Epithelial cell of prostate (primary cell): ENCODE results near the gene XKR8.
"Not testable (repeated sequence)": the region's sequence is repeated elsewhere in the genome, so short reads cannot be mapped to it uniquely, and the experiment has no call there.

Experiments
- DNase-seq: peaks from one replicate; pipeline ENCODE4 v3.0.0-alpha.2; 2011; ENCODE audit warnings: low read depth, low spot score
- H3K27ac ChIP-seq: fragments of 450-650 bp; 2 replicates; pipeline ENCODE4 v1.5.1; 2017; ENCODE audit warnings: mild to moderate bottlenecking

Gene XKR8

DNA sequence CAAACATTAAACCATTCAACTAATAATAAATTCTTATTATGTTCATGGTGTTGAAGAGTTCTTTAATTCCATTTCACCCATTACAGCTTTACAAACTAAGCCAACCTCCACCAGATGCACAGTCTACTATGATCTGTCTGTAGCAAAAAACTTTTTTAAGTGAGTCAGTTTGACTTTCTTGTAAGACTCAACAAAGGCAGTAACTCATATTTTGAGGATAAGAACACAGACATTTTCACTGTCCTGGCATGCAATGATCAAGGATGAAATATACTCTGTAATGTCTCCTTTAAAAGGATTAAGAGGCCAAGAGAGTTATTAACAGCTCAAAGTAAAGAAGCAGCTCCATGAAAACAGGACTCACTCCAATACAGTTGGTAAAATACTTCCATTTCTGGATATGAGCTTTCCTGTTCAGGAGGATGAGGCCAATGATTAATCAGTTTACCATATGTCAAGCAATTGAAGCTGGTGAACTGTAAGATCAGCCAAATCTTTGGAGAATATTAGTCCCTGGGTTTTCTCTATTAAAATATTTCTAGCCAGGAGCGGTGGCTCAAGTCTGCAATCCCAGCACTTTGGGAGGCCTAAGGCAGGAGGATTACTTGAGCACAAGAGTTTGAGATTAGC is 20.6 kb downstream of the XKR8 start:
- no peak overlapping the region for H3K27ac ChIP-seq
- no peak for DNase-seq

DNA sequence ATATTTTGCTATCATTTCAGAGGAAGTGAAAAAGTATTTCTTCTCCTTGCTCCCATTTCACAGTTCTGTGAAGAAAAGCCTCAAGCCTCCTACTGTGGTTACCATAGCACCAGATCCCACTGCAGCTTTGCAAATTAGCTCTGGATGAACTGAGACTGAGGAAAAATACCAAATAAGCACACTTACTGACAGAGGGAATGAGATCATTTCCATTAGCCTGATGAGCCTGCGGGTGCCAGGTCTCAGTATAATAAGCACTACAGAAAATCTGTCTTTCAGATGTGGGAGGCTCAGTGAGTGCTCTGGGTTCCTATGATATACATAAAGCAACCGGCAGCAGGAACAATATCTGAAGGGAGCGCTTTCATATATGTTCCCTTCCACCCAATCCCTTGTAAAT is 21.4 kb downstream of the XKR8 start:
- no peak for DNase-seq
- no peak overlapping the region for H3K27ac ChIP-seq

DNA sequence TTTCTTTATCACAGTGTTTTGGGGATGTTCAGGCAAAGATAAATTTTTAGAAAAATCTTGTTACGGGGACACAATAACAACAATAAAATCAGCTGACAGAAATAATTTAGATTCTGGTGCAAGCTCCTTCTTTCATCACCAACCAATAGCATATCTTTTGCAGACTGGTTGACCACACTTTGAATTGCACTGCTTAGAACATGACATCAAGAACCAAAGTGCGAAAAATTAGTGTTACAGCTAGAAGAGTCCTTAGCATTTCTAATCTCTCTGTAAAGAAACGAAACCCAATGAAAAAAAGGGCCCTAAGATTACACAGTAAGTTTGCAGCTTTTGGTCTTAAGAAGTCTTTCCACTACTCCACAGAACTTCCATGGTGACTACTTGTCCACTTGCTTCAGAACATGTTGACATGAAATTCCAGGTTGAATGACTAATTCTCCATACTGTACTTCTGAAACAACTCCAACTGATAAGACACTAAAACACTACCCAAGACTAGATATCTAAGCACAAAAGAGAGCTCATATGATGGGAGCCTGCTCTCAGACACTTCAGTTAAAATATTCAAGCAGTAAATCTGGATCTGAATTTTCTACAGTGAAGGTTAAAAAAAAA is 31.3 kb downstream of the XKR8 start:
- H3K27ac ChIP-seq, result no peak overlapping the region
- no peak for DNase-seq

DNA sequence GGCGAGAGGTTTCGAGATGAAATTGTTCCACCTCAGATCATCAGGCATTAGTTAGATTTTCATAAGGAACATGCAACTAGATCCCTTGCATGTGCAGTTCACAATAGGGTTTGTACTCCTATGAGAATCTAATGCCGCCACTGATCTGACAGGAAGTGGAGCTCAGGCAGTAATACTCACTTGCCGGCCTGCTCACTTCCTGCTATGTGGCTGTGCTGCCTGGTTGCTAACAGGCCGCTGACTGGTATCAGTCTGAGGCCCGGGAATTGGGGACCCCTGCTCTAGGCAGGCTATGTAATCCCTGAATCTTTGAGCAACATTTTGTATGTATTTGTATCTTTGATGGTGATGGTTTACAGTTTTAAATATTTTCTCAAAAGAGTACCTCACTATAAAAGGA is 32.5 kb downstream of the XKR8 start:
- H3K27ac ChIP-seq, result no peak overlapping the region
- DNase-seq, result no peak

DNA sequence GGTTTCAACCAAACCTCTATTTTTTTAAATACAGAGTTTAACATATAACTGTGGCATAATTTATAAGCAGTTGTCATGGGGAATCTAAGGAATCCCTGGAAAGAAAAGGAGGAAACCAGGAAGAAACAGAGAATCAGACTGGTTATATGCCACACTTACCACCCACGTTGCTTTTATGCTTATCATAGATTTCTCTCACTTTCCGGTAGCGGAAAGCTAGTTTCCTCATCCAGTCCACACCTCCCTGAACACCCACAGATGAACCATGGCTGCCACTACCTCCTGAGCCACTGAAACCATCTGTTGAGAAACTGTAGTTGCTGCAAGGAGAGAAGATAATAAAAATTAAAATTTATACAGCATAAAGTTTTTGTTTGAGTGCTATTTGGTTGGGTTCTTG is 33.5 kb downstream of the XKR8 start:
- DNase-seq, result no peak
- no peak overlapping the region for H3K27ac ChIP-seq

DNA sequence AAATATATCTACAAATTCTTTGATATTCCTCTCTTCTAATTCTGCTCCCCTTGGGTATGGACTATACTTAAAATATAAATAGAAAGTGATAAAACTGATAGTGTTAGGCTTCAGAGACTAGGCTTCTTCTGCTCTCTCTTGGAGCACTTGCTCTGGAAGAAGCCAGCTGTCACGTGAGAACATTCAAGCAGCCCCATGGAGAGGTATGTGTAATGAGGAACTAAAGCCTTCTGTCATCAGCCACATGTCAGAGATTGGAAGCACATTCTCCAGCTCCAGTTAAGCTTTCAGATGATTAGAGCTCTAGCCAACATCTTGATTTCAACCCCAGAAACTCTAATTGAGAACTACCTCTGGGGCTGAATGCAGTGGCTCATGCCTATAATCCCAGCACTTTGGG is 34.3 kb downstream of the XKR8 start:
- no peak overlapping the region for H3K27ac ChIP-seq
- DNase-seq, result no peak

DNA sequence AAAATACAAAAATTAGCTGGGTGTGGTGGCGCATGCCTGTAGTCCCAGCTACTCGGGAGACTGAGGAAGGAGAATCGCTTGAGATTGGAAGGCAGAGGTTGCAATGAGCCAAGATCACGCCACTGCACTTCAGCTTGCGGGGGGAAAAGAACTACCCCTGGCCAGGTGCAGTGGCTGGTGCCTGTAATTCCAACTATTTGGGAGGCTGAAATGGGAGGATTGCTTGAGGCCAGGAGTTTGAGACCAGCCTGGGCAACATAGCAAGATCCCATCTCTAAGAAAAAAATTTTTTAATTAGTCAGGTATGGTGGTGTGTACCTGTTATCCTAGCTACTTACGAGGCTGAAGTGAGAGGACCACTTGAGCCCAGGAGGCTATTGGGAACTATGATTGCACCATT is 34.8 kb downstream of the XKR8 start:
- not testable (repeated sequence) for H3K27ac ChIP-seq, DNase-seq

DNA sequence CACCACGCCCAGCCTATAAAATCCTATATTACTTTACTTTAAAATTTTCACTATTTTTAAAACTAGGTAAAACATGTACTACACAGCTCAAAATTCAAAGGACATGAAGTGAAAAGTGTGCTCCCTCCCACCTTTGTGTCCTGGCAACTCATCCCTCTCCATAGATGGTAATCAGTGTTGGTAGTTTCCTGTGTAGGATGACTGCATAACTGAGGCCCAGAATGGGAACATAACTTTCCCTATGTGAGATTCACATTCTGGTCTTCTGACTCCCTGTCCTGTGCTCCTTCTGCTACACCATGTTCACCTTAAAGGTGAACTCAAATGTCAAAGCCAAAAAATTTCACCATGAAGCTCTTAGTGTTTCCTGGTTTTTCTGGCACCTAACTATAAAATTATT is 39.3 kb downstream of the XKR8 start:
- DNase-seq, result no peak

DNA sequence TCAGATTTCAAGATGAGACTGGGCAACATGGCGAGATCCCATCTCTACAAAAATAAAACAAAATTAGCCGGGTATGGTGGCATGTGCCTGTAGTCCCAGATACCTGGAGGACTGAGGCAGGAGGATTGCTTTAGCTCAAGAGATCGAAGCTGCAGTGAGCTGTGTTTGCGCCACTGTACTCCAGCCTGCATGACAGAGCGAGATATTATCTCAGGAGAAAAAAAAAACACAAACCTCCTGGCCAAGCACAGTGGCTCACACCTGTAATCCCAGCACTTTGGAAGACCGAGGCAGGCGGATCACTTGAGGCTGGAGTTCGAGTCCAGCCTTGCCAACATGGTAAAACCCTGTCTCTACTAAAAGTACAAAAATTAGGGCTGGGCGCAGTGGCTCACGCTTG is 42.8 kb downstream of the XKR8 start:
- no peak for DNase-seq
- H3K27ac ChIP-seq, result no peak overlapping the region

More for the DNA sequence above, 39.3 kb downstream of the XKR8 start:
- no peak overlapping the region for H3K27ac ChIP-seq

DNA sequence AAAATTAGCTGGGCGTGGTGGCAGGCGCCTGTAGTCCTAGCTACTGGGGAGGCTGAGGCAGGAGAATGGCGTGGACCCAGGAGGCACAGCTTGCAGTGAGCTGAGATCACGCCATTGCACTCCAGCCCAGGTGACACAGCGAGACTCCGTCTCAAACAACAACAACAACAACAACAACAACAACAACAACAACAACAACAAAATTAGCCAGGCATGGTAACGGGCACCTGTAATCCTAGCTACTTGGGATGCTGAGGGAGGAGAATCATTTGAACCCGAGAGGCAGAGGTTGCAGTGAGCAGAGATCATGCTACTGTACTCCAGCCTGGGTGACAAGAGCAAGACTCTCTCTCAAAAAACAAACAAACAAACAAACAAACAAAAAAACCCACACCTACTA is 43.3 kb downstream of the XKR8 start:
- not testable (repeated sequence) for DNase-seq, H3K27ac ChIP-seq

DNA sequence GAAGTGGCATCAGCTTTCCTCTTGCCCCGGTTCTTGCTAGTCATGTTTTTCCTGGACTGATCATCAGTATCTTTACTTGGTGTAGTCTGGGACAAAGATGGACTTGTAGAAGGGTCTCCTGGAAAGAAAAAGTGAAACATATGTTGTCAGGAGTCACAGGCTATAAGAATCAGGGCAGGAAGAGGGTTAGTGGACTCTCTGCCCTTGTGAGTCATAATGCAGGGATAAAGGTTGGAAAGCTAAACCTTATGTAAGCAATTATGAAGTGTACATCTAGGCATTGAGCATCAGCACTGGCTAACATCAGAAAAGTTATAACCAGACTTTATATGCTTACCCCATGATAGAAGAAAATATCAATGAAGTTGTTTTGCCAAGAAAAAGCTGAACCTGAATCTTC is 51.2 kb downstream of the XKR8 start:
- H3K27ac ChIP-seq, result no peak overlapping the region
- no peak for DNase-seq
